Measurements from ENCODE around the gene PDPK1.

PDPK1 gene

DNA sequence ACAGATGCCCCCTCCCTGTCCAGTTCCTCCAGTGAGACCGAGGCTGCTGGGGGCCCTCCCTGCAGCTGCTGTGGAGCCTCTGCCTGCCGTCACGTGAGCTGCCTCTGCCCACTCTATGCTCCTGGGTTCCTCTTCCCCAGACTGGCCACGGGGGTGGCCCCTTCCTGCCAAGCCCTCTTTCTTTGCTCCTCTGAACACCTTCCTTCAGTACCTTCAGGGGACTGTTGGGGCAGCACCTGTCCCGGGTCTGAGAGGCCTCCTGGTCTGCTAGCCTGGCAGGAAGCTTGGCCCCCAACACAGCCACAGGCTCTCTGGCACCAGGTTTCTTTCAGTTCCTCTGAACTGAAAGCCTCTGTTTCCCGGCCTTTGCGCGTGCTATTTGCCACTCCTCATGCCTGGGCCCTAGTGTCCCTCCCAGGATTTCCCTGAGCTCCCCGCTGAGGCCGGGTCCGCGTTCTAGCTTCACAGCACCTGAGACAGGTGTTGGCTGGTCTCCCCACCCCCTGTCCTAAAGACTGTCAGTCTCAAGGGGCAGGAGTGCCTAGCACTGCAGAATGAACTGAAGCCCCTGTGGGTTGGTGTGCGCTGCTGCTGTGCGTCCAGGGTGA, 30.7 kb upstream of the PDPK1 start:
- no peaks in the 10 kb centered on the region for H3K9me3 ChIP-seq (ENCODE audit: control insufficient read depth in 5 of 5, low read length in 5 of 5)
- H3K27me3 ChIP-seq (ENCODE audit: control insufficient read depth in 5 of 5, insufficient read depth in 4 of 5, low read length in 5 of 5): no peaks in the 10 kb centered on the region
- H3K4me1 ChIP-seq (ENCODE audit: control insufficient read depth in 5 of 5, insufficient read depth in 5 of 5, low read length in 5 of 5): peaks cover 0 to 48% (median 37%) of the 10 kb centered on the region in 5 donors
- H3K27ac ChIP-seq (ENCODE audit: low read depth, low read length): peak overlapping the region; percentile 69
- peak overlapping the region in 2 of 5 donors; percentile 1 to 40 for H3K4me3 ChIP-seq (ENCODE audit: low read depth in 1 of 5, low read length in 5 of 5)
- peak overlapping the region in 3 of 5 donors; percentile 37 to 71 (median 55) for H3K9ac ChIP-seq (ENCODE audit: low read length in 5 of 5)
- H3K36me3 ChIP-seq (ENCODE audit: control insufficient read depth in 5 of 5, insufficient read depth in 5 of 5, low read length in 5 of 5): no peaks in the 10 kb centered on the region

DNA sequence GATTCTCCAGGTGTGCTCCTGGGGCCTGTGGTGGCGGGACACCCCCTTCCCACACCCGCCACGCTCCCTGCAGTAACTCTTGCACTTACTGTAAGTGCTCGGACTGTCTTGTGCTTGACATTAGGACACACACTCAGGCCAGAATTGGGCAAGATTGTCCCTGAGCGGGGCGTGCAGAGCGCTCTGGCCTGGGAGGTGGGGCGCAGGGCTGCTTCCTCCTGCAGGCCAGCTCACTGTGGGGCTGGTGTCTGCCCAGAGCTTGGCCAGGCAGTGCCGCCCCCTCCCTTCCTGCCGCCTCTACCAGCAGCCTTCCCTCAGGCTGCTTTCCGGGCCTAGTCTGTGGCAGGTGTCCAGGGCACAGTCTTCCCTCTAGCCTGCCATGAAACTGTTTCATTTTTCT, 30.2 kb upstream of the PDPK1 start:
- Histone ChIP-seq H3K27ac (ENCODE audit: low read depth, low read length) (peak overlapping the region; percentile 69), H3K4me3 (ENCODE audit: low read depth in 1 of 5, low read length in 5 of 5) (peak overlapping the region in 2 of 5 donors; percentile 1 to 40), H3K9ac (ENCODE audit: low read length in 5 of 5) (peak overlapping the region in 2 of 5 donors; percentile 37 to 71), H3K4me1 (ENCODE audit: control insufficient read depth in 5 of 5, insufficient read depth in 5 of 5, low read length in 5 of 5) (peaks cover 0 to 48% (median 32%) of the 10 kb centered on the region in 5 donors), H3K9me3 (ENCODE audit: control insufficient read depth in 5 of 5, low read length in 5 of 5) (no peaks in the 10 kb centered on the region), H3K36me3 (ENCODE audit: control insufficient read depth in 5 of 5, insufficient read depth in 5 of 5, low read length in 5 of 5) (no peaks in the 10 kb centered on the region), H3K27me3 (ENCODE audit: control insufficient read depth in 5 of 5, insufficient read depth in 4 of 5, low read length in 5 of 5) (no peaks in the 10 kb centered on the region)

DNA sequence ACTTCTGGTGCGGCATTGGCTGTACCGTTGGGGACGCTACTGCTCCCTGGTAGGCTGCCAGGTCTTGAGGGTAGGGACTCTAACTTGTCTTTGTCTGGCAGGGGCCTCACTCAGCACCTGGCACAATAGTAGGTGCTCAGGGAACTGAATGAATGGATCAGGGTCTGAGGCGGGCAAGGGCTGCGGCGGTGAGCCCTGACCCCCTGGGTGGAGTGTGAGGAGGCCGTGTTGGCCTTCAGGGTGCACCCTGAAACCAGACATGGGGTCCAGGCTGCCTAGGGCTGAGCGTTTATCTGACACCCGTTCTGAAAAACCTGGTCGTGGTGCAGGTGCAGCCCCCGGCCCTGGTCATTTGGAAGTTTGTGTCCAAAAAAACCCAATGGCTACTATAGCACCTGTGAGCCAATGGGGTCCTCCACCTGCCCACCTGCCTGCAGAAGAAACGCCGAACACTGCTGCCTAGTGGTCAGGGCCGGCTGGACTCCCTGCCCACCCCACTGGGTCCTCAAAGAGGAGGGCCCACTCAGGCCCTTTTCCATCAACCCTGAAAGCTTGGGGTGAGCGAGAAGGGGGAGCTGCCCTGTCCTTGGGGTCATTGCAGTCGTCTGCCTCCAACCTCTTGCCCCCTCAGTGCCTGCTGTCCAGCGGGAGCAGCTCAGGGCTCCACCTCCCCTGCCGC, 29.0 kb upstream of the PDPK1 start:
- no peaks in the 10 kb centered on the region for H3K36me3 ChIP-seq (ENCODE audit: control insufficient read depth in 5 of 5, insufficient read depth in 5 of 5, low read length in 5 of 5)
- peaks cover 0 to 52% (median 32%) of the 10 kb centered on the region in 5 donors for H3K4me1 ChIP-seq (ENCODE audit: control insufficient read depth in 5 of 5, insufficient read depth in 5 of 5, low read length in 5 of 5)
- H3K9ac ChIP-seq (ENCODE audit: low read length in 5 of 5): no peak overlapping the region
- H3K27me3 ChIP-seq (ENCODE audit: control insufficient read depth in 5 of 5, insufficient read depth in 4 of 5, low read length in 5 of 5): no peaks in the 10 kb centered on the region
- H3K4me3 ChIP-seq (ENCODE audit: low read depth in 1 of 5, low read length in 5 of 5): no peak overlapping the region
- no peaks in the 10 kb centered on the region for H3K9me3 ChIP-seq (ENCODE audit: control insufficient read depth in 5 of 5, low read length in 5 of 5)
- H3K27ac ChIP-seq (ENCODE audit: low read depth, low read length): no peak overlapping the region

- H3K36me3 ChIP-seq (ENCODE audit: control insufficient read depth in 5 of 5, insufficient read depth in 5 of 5, low read length in 5 of 5): peaks cover 0 to 1% (median 0%) of the 10 kb centered on the region in 5 donors
- peak overlapping the region in 3 of 5 donors; percentile 6 to 14 (median 13) for H3K4me3 ChIP-seq (ENCODE audit: low read depth in 1 of 5, low read length in 5 of 5)
- H3K9me3 ChIP-seq (ENCODE audit: control insufficient read depth in 5 of 5, low read length in 5 of 5): no peaks in the 10 kb centered on the region
- no peak overlapping the region for H3K27ac ChIP-seq (ENCODE audit: low read depth, low read length)
- H3K4me1 ChIP-seq (ENCODE audit: control insufficient read depth in 5 of 5, insufficient read depth in 5 of 5, low read length in 5 of 5): peaks cover 9 to 71% (median 48%) of the 10 kb centered on the region in 5 donors
- H3K9ac ChIP-seq (ENCODE audit: low read length in 5 of 5): peak overlapping the region in 1 of 5 donors; percentile 41
- no peaks in the 10 kb centered on the region for H3K27me3 ChIP-seq (ENCODE audit: control insufficient read depth in 5 of 5, insufficient read depth in 4 of 5, low read length in 5 of 5)
These were observed 26.6 kb upstream of the PDPK1 start for GRCh38 chr16:2511128-2511800.

GRCh38 chr16:2511996-2512734, 25.7 kb upstream of the PDPK1 start:
- Histone ChIP-seq H3K27ac (ENCODE audit: low read depth, low read length) (peak overlapping the region; percentile 16), H3K9me3 (ENCODE audit: control insufficient read depth in 5 of 5, low read length in 5 of 5) (no peaks in the 10 kb centered on the region), H3K27me3 (ENCODE audit: control insufficient read depth in 5 of 5, insufficient read depth in 4 of 5, low read length in 5 of 5) (no peaks in the 10 kb centered on the region), H3K4me3 (ENCODE audit: low read depth in 1 of 5, low read length in 5 of 5) (peak overlapping the region in 2 of 5 donors; percentile 13 to 14), H3K36me3 (ENCODE audit: control insufficient read depth in 5 of 5, insufficient read depth in 5 of 5, low read length in 5 of 5) (peaks cover 0 to 2% (median 0%) of the 10 kb centered on the region in 5 donors), H3K9ac (ENCODE audit: low read length in 5 of 5) (peak overlapping the region in 1 of 5 donors; percentile 41), H3K4me1 (ENCODE audit: control insufficient read depth in 5 of 5, insufficient read depth in 5 of 5, low read length in 5 of 5) (peaks cover 18 to 77% (median 55%) of the 10 kb centered on the region in 5 donors)

DNA sequence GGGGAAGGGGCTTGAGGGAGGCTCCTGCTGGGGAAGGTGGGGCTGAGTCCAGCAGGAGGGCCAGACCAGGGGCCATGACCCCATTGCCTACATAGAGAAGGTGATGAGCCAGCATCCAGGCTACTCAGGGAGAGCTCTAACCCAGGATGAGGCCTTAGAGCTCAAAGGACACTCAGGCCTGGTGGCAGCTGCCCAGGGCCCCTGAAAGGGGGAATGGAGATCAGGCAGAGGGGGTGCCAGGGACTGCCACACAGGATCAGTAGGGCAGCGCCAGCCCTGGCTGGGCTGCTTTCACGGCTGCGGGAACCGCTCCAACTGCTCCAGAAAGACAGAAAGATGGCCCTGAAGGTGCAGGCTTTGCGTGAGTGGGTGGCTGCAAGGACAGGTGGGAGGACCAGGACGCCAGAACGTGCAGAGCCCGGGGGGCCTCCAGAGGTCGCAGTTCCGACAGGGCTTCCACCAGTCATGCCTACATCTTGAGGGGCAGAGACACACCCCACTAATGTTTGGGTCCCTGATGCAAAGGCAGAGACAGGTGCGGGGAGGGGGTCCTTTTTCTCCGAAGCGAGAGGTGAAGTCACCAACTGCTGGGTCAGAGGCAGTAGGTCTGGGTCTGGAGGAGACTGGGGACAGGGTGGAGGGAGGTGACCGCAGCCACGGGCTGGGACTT, 25.0 kb upstream of the PDPK1 start:
- H3K36me3 ChIP-seq (ENCODE audit: control insufficient read depth in 5 of 5, insufficient read depth in 5 of 5, low read length in 5 of 5): peaks cover 0 to 2% (median 0%) of the 10 kb centered on the region in 5 donors
- H3K27me3 ChIP-seq (ENCODE audit: control insufficient read depth in 5 of 5, insufficient read depth in 4 of 5, low read length in 5 of 5): no peaks in the 10 kb centered on the region
- H3K27ac ChIP-seq (ENCODE audit: low read depth, low read length): peak overlapping the region; percentile 16
- peak overlapping the region in 4 of 5 donors; percentile 57 to 90 (median 74) for H3K4me3 ChIP-seq (ENCODE audit: low read depth in 1 of 5, low read length in 5 of 5)
- peaks cover 21 to 77% (median 55%) of the 10 kb centered on the region in 5 donors for H3K4me1 ChIP-seq (ENCODE audit: control insufficient read depth in 5 of 5, insufficient read depth in 5 of 5, low read length in 5 of 5)
- H3K9me3 ChIP-seq (ENCODE audit: control insufficient read depth in 5 of 5, low read length in 5 of 5): no peaks in the 10 kb centered on the region
- H3K9ac ChIP-seq (ENCODE audit: low read length in 5 of 5): peak overlapping the region in 2 of 5 donors; percentile 23 to 66

- no peaks in the 10 kb centered on the region for H3K27me3 ChIP-seq (ENCODE audit: control insufficient read depth in 5 of 5, insufficient read depth in 4 of 5, low read length in 5 of 5)
- peak within 1 kb of the TSS; percentile 84 for H3K27ac ChIP-seq (ENCODE audit: low read depth, low read length)
- H3K4me1 ChIP-seq (ENCODE audit: control insufficient read depth in 5 of 5, insufficient read depth in 5 of 5, low read length in 5 of 5): peaks cover 21 to 78% (median 57%) of the 10 kb centered on the region in 5 donors
- H3K4me3 ChIP-seq (ENCODE audit: low read depth in 1 of 5, low read length in 5 of 5): peak within 1 kb of the TSS; percentile 76 to 96 (median 90)
- H3K9ac ChIP-seq (ENCODE audit: low read length in 5 of 5): peak within 1 kb of the TSS; percentile 86 to 99 (median 95)
- peaks cover 0 to 2% (median 0%) of the 10 kb centered on the region in 5 donors for H3K36me3 ChIP-seq (ENCODE audit: control insufficient read depth in 5 of 5, insufficient read depth in 5 of 5, low read length in 5 of 5)
- H3K9me3 ChIP-seq (ENCODE audit: control insufficient read depth in 5 of 5, low read length in 5 of 5): no peaks in the 10 kb centered on the region
These were observed 24.2 kb upstream of the PDPK1 start, which contains the start of gene ATP6V0C for GRCh38 chr16:2513405-2514332. ATP6V0C (plus strand) TSS chr16:2513952; CDS start chr16:2514104, 152 bp downstream.

DNA sequence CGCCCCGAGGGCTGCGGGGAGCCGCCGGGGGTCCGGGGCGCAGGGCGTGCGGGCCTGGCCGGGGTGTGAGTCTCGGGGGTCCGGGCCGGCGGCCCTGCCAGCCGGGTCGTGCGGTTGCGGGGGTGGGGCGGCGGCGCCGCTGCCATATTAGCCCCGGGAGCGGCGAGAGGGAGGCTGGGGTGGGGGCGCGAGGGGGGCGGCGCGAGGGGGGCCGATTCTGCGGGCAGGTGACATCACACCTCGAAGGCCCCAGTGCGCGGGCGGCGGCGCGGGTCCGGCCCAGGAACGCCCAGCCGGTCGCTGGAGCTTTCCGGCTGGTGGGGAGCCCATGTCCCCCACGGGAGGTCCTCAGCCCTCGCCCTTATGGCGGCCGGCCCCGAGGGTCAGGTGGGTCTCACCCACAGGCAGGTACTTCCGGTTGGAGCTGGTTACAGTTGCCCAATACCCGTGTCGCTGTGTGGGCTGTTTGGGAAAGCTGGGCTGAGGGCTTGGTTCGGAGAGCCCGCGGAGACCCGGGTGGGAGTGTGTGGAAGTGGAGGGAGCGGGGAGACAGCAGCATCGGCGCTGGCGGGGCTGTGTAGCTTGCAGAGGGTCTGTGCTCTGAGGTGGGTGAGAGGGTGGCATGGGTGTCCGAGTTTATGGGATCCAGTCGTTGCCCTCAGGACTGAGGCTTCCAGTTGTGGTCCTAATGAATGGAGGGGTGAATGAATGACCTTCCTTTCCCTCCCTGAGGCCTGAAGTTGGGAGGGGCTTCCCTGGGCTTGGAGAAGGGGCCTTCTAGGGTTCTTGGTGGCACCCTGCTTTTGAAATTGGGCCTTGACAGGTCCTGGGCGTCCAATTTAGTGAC, 23.3 kb upstream of the PDPK1 start:
- Histone ChIP-seq H3K4me1 (ENCODE audit: control insufficient read depth in 5 of 5, insufficient read depth in 5 of 5, low read length in 5 of 5) (peaks cover 23 to 83% (median 66%) of the 10 kb centered on the region in 5 donors), H3K36me3 (ENCODE audit: control insufficient read depth in 5 of 5, insufficient read depth in 5 of 5, low read length in 5 of 5) (peaks cover 0 to 8% (median 2%) of the 10 kb centered on the region in 5 donors), H3K4me3 (ENCODE audit: low read depth in 1 of 5, low read length in 5 of 5) (peak overlapping the region; percentile 76 to 96 (median 90)), H3K27ac (ENCODE audit: low read depth, low read length) (peak overlapping the region; percentile 84), H3K27me3 (ENCODE audit: control insufficient read depth in 5 of 5, insufficient read depth in 4 of 5, low read length in 5 of 5) (no peaks in the 10 kb centered on the region), H3K9me3 (ENCODE audit: control insufficient read depth in 5 of 5, low read length in 5 of 5) (no peaks in the 10 kb centered on the region), H3K9ac (ENCODE audit: low read length in 5 of 5) (peak overlapping the region; percentile 86 to 99 (median 95))

Data from subcutaneous abdominal adipose tissue (tissue), 5 donors.